LNCaP clone FGC (cell line): ENCODE measurements around the gene SH3D19.

ENCODE experiments used
- DNase-seq: peaks from one replicate; pipeline ENCODE4 v3.0.0-alpha.2; 2011; ENCODE audit warnings: low read depth
- H3K4me3 ChIP-seq: 2 replicates; pipeline ENCODE4 v1.5.1; 2011; ENCODE audit warnings: mild to moderate bottlenecking, low read depth, low read length, control low read depth
- CTCF ChIP-seq: IDR thresholded peaks from 2 replicates; pipeline ENCODE4 v1.5.1; 2012; ENCODE audit warnings: mild to moderate bottlenecking; ENCODE audit not compliant: control insufficient read depth, insufficient read depth; ENCODE audit errors: extremely low read depth

SH3D19 gene

GRCh38 chr4:151355155-151355554, 29.8 kb upstream of the SH3D19 start:
- no peak overlapping the region for H3K4me3 ChIP-seq
- TF ChIP-seq CTCF: no peak
- no peak for DNase-seq

- DNase-seq: no peak
- no peak overlapping the region for H3K4me3 ChIP-seq
- no peak for TF ChIP-seq CTCF
Measured at GRCh38 chr4:151347490-151348235, 22.3 kb upstream of the SH3D19 start.

- no peak for TF ChIP-seq CTCF
- H3K4me3 ChIP-seq: no peak overlapping the region
- DNase-seq: no peak
Measured at GRCh38 chr4:151344948-151345347, 19.5 kb upstream of the SH3D19 start.

GRCh38 chr4:151340751-151341385, 15.5 kb upstream of the SH3D19 start:
- TF ChIP-seq CTCF: no peak
- H3K4me3 ChIP-seq: no peak overlapping the region
- no peak for DNase-seq

- H3K4me3 ChIP-seq: no peak overlapping the region
- DNase-seq: no peak
- no peak for TF ChIP-seq CTCF
Measured at GRCh38 chr4:151339467-151339866, 14.1 kb upstream of the SH3D19 start.

- DNase-seq: no peak
- H3K4me3 ChIP-seq: no peak overlapping the region
- no peak for TF ChIP-seq CTCF
Measured at GRCh38 chr4:151331276-151332042, 6.1 kb upstream of the SH3D19 start.
